ENCODE data around the gene ADGRG3.

ADGRG3 gene

DNA sequence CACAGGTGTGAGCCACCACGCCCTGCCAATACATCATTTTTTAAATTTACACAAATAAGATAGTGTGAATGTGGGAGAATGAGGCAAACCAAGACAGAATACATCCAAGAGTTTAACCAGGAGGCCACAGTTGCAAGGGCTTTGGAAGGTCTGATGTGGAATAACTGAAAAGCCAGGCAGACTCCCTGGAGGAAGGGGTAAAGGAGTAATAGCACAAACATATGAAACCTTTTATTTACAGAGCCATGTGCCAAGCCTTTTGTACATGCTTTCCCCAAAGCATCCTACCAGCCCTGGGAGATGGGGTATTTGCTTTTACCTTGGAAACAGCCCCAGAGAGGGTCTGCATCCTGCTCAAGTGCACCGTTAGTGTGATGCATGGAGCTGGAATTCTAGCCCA lies 4.7 kb downstream of the ADGRG3 start:
- H3K4me3 ChIP-seq (ENCODE audit: low read length), result no peak overlapping the region
- no peak for DNase-seq (ENCODE audit: low read depth)
- TF ChIP-seq, protein P1, sequence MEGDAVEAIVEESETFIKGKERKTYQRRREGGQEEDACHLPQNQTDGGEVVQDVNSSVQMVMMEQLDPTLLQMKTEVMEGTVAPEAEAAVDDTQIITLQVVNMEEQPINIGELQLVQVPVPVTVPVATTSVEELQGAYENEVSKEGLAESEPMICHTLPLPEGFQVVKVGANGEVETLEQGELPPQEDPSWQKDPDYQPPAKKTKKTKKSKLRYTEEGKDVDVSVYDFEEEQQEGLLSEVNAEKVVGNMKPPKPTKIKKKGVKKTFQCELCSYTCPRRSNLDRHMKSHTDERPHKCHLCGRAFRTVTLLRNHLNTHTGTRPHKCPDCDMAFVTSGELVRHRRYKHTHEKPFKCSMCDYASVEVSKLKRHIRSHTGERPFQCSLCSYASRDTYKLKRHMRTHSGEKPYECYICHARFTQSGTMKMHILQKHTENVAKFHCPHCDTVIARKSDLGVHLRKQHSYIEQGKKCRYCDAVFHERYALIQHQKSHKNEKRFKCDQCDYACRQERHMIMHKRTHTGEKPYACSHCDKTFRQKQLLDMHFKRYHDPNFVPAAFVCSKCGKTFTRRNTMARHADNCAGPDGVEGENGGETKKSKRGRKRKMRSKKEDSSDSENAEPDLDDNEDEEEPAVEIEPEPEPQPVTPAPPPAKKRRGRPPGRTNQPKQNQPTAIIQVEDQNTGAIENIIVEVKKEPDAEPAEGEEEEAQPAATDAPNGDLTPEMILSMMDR (conservative IDR thresholded peaks at IDR 0.05; ENCODE audit: low read length), result no peak

- DNase-seq (ENCODE audit: low read depth), result no peak
- no peak overlapping the region for H3K4me3 ChIP-seq (ENCODE audit: low read length)
- TF ChIP-seq, protein P1 (conservative IDR thresholded peaks at IDR 0.05; ENCODE audit: low read length), result no peak
Observed at GRCh38 chr16:57675741-57676551, 7.8 kb downstream of the ADGRG3 start.

DNA sequence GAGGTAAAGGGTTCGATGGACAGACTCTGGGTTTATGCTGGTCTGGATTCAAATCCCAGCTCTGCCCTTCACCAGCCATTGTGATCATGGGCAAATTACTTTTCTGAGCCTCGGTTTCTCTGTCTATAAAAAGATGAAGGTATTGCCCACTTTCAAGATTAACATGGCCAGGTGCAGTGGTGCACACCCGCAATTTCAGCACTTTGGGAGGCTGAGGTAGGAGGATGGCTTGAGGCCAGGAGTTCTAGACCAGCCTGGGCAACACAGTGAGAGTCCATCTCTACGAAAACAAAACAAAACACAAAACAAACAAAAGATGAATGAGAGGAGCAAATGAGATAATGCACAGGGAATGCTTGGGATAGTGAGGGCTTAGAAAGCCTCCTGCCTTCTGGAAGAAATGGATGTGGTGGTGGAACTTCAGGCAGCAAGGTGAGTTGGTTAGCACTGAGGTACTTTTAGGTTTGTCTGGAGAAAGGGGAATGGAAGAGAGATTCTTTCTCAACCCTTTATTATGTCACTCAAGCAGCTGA lies 8.5 kb downstream of the ADGRG3 start:
- DNase-seq (ENCODE audit: low read depth), result no peak
- TF ChIP-seq, protein P1 (conservative IDR thresholded peaks at IDR 0.05; ENCODE audit: low read length), result no peak
- no peak overlapping the region for H3K4me3 ChIP-seq (ENCODE audit: low read length)

DNA sequence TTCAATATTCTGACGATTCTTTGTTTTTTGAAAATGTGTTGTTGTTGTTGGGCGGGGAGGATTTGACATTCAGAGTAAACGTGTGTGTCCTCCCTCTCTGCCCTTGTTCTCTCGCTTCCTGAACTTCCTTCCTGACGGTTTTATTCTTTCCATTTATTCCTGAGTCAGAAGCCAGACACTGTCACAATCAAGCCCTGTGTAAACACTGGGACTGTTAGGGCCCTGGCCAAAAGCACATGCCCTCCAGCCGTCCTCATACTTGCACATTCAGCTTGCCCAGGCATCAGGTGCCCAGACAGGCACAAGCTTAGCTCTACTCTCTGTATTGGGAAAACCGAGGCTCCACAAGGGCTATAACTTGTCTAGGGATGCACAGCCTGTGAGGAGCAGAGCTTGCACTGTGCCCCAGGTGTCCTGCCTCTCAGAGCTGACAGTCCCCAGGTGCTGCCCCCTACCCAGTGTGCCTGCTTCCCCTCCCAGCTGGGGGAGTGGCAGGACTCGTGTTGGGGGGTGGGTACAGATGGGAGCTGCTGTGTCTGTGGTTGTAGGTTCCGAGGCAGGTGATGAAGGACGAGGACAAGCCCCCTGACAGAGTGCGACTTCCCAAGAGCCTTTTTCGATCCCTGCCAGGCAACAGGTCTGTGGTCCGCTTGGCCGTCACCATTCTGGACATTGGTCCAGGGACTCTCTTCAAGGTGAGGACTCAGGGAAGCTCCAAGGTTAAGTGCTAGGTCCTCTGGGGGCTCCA lies 9.7 kb downstream of the ADGRG3 start:
- no peak overlapping the region for H3K4me3 ChIP-seq (ENCODE audit: low read length)
- TF ChIP-seq, protein P1 (conservative IDR thresholded peaks at IDR 0.05; ENCODE audit: low read length), result no peak
- DNase-seq (ENCODE audit: low read depth), result no peak

DNA sequence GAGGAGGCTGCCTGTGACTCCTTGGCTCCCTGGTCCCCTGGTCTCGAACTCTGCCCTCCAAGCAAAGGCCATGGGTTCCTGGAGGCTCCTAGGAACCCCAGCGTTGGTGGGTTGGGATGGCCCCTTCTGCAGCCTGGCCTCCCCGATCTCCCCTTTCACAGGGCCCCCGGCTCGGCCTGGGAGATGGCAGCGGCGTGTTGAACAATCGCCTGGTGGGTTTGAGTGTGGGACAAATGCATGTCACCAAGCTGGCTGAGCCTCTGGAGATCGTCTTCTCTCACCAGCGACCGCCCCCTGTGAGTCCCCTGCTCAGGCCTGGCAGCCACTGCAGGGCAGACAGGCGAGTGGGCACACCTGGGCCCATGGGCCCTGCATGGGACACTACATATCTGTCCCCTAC lies 10.9 kb downstream of the ADGRG3 start:
- H3K4me3 ChIP-seq (ENCODE audit: low read length), result no peak overlapping the region
- TF ChIP-seq, protein P1 (conservative IDR thresholded peaks at IDR 0.05; ENCODE audit: low read length), result no peak
- DNase-seq (ENCODE audit: low read depth), result no peak

DNA sequence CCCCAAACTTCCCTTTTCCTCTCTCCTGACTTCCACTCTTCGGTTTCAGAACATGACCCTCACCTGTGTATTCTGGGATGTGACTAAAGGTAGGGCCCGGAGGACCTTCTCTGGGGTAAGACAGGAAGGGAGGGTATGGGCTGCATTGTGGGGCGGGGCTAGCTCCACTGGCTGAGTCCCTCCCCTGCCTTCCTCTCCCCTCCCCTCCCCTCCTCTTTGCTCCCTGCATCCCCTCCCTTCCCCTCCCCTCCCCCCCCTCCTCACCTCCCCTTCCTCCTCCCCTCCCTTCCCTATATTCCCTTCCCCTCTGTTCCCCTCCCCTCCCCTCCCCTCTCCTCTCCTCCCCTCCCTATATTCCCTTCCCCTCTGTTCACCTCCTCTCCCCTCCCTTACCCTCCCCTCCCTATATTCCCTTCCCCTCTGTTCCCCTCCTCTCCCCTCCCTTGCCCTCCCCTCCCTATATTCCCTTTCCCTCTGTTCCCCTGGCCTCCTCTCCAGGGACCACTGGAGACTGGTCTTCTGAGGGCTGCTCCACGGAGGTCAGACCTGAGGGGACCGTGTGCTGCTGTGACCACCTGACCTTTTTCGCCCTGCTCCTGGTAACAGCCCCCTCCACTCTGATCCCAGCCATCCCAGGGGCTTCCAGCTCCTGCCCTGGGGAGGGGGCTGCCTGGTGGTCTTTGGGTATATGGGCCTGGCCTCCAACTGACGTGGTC lies 11.8 kb downstream of the ADGRG3 start:
- DNase-seq (ENCODE audit: low read depth), result no peak
- TF ChIP-seq, protein P1 (conservative IDR thresholded peaks at IDR 0.05; ENCODE audit: low read length), result no peak
- H3K4me3 ChIP-seq (ENCODE audit: low read length), result no peak overlapping the region
